Measurements from ENCODE around the gene SMAD6.

The SMAD6 gene

DNA sequence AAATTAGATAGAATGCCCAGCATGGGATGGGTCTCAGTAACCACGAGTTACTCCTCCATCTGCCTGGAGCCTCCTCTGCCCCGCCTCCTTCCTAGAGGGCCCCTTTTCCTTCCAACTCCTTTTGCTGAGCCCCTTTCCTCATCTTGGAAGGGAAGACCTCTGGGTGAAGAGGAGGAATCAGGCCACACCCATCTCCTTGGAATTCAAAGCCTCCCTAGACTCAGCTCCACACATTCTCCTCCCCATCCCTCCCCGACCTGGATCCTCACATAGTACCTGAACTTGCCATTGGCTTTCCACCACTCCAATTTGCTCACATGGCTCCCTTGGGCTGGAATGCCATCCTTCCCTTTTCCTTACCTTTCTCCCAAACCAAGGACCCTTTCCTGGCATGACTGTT lies 128.8 kb downstream of the SMAD6 start:
- no peak overlapping the region for H3K9ac ChIP-seq
- no peak overlapping the region for H2AFZ ChIP-seq
- H3K9me3 ChIP-seq (ENCODE audit: control insufficient read depth, low read length) = no peaks in the 10 kb centered on the region
- no peaks in the 10 kb centered on the region for H3K36me3 ChIP-seq (ENCODE audit: control insufficient read depth, insufficient read depth, low read length)
- H3K27me3 ChIP-seq (ENCODE audit: control insufficient read depth, insufficient read depth, low read length) = no peaks in the 10 kb centered on the region
- H3K4me1 ChIP-seq = no peaks in the 10 kb centered on the region
- H3K4me3 ChIP-seq (ENCODE audit: low read depth, low read length) = no peak overlapping the region
- no peak overlapping the region for H3K4me2 ChIP-seq (ENCODE audit: low read length)
- no peaks in the 10 kb centered on the region for H3K79me2 ChIP-seq
- TF ChIP-seq, protein P1, sequence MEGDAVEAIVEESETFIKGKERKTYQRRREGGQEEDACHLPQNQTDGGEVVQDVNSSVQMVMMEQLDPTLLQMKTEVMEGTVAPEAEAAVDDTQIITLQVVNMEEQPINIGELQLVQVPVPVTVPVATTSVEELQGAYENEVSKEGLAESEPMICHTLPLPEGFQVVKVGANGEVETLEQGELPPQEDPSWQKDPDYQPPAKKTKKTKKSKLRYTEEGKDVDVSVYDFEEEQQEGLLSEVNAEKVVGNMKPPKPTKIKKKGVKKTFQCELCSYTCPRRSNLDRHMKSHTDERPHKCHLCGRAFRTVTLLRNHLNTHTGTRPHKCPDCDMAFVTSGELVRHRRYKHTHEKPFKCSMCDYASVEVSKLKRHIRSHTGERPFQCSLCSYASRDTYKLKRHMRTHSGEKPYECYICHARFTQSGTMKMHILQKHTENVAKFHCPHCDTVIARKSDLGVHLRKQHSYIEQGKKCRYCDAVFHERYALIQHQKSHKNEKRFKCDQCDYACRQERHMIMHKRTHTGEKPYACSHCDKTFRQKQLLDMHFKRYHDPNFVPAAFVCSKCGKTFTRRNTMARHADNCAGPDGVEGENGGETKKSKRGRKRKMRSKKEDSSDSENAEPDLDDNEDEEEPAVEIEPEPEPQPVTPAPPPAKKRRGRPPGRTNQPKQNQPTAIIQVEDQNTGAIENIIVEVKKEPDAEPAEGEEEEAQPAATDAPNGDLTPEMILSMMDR (IDR thresholded peaks at IDR 0.05) = no peak
- no peak overlapping the region for H3K27ac ChIP-seq

DNA sequence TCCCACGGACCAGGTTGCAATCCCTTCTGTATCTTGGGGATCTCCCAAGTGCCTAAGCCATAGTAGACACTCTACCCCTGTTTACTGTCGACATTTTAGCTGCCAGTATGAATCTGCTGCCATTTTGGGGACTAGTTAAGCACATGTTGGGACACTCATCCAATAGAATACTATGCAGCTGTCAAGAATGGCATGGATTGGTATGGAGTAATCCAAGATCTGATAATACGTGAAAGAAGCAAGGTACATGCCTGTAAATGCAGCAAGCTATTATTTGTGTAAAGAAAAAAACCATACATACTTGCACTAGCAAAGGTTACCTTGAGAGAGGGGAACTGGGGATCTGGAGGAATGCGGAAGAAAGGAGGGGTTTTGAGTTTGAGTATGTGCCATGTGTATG lies 129.3 kb downstream of the SMAD6 start:
- TF ChIP-seq, protein P1 (IDR thresholded peaks at IDR 0.05) = no peak
- Histone ChIP-seq H3K9ac (no peak overlapping the region), H2AFZ (no peak overlapping the region), H3K79me2 (no peaks in the 10 kb centered on the region), H3K4me1 (no peaks in the 10 kb centered on the region), H3K4me2 (ENCODE audit: low read length) (no peak overlapping the region), H3K9me3 (ENCODE audit: control insufficient read depth, low read length) (no peaks in the 10 kb centered on the region), H3K4me3 (ENCODE audit: low read depth, low read length) (no peak overlapping the region), H3K27ac (no peak overlapping the region), H3K36me3 (ENCODE audit: control insufficient read depth, insufficient read depth, low read length) (no peaks in the 10 kb centered on the region), H3K27me3 (ENCODE audit: control insufficient read depth, insufficient read depth, low read length) (no peaks in the 10 kb centered on the region)

- TF ChIP-seq, protein P1 (IDR thresholded peaks at IDR 0.05) = no peak
- Histone ChIP-seq H3K36me3 (ENCODE audit: control insufficient read depth, insufficient read depth, low read length) (no peaks in the 10 kb centered on the region), H2AFZ (no peak overlapping the region), H3K27me3 (ENCODE audit: control insufficient read depth, insufficient read depth, low read length) (no peaks in the 10 kb centered on the region), H3K4me2 (ENCODE audit: low read length) (no peak overlapping the region), H3K9ac (no peak overlapping the region), H3K9me3 (ENCODE audit: control insufficient read depth, low read length) (no peaks in the 10 kb centered on the region), H3K79me2 (no peaks in the 10 kb centered on the region), H3K4me3 (ENCODE audit: low read depth, low read length) (no peak overlapping the region), H3K4me1 (no peaks in the 10 kb centered on the region), H3K27ac (no peak overlapping the region)
Observed at GRCh38 chr15:66831801-66832390, 129.9 kb downstream of the SMAD6 start.
